OCI-LY3 (cell line): ENCODE results near the gene RHOA.

Experiments
- EZH2phosphoT487 ChIP-seq: fragments of 200-600 bp; shearing (Covaris generic); IDR thresholded peaks from 2 replicates; pipeline ENCODE4 v1.6.1; 2018; ENCODE audit warnings: antibody characterized with exemption, mixed run types, low read depth
- TF ChIP-seq, protein P1 (sequence below): fragments of 200-600, 300-600 bp; sonication (generic); IDR thresholded peaks from 2 replicates; pipeline ENCODE4 v1.5.1; 2014; ENCODE audit warnings: antibody characterized with exemption, low read length, low read depth

DNA sequence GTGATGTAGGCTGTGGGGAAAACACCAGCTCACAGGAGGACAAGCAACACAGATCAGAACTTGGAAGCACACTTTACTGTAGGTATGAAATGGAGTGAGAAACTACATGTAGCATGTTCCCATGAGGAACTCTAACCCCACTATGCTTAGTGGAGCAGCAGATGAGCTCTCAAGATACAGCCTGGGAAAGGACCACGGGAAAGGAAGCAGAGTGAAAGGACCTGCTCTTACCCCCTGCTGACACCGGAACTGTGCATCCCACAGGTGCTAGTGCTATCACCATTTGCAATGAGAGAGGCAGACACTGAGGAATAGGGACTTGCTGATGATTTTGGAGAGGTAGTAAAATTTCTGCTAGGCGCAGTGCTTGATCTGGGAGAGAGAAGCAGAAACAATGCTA is 100.5 kb downstream of the RHOA start:
- TF ChIP-seq, protein P1, sequence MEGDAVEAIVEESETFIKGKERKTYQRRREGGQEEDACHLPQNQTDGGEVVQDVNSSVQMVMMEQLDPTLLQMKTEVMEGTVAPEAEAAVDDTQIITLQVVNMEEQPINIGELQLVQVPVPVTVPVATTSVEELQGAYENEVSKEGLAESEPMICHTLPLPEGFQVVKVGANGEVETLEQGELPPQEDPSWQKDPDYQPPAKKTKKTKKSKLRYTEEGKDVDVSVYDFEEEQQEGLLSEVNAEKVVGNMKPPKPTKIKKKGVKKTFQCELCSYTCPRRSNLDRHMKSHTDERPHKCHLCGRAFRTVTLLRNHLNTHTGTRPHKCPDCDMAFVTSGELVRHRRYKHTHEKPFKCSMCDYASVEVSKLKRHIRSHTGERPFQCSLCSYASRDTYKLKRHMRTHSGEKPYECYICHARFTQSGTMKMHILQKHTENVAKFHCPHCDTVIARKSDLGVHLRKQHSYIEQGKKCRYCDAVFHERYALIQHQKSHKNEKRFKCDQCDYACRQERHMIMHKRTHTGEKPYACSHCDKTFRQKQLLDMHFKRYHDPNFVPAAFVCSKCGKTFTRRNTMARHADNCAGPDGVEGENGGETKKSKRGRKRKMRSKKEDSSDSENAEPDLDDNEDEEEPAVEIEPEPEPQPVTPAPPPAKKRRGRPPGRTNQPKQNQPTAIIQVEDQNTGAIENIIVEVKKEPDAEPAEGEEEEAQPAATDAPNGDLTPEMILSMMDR = no peak
- no peak for TF ChIP-seq EZH2phosphoT487
